Dedifferentiated amniotic fluid mesenchymal stem cell (primary cell): ENCODE measurements around the gene ACOXL.
"Not testable (repeated sequence)": the region's sequence is repeated elsewhere in the genome, so short reads cannot be mapped to it uniquely, and the experiment has no call there.

Experiments
- DNase-seq: peaks from one replicate; pipeline ENCODE4 v3.0.0-alpha.2; 2016; ENCODE audit errors: extremely low spot score

ACOXL gene

GRCh38 chr2:110927526-110927925 lies 195.2 kb downstream of the ACOXL start:
- no peak for DNase-seq

- no peak for DNase-seq
Observed at GRCh38 chr2:110929528-110929927, 197.2 kb downstream of the ACOXL start.

GRCh38 chr2:110931648-110932047 lies 199.3 kb downstream of the ACOXL start:
- no peak for DNase-seq

GRCh38 chr2:110933420-110933819 lies 201.0 kb downstream of the ACOXL start:
- DNase-seq, result no peak

- no peak for DNase-seq
Observed at GRCh38 chr2:110934948-110935347, 202.6 kb downstream of the ACOXL start.

GRCh38 chr2:110940376-110940910 lies 208.1 kb downstream of the ACOXL start:
- no peak for DNase-seq

- no peak for DNase-seq
Observed at GRCh38 chr2:110941226-110941625, 208.9 kb downstream of the ACOXL start.

GRCh38 chr2:110943070-110943634 lies 210.8 kb downstream of the ACOXL start:
- no peak for DNase-seq

GRCh38 chr2:110946902-110947301 lies 214.5 kb downstream of the ACOXL start:
- no peak for DNase-seq

- DNase-seq, result no peak
Observed at GRCh38 chr2:110948027-110948674, 215.8 kb downstream of the ACOXL start.

GRCh38 chr2:110950281-110950680 lies 217.9 kb downstream of the ACOXL start:
- DNase-seq, result no peak

- DNase-seq, result no peak
Observed at GRCh38 chr2:110955045-110955444, 222.7 kb downstream of the ACOXL start.

- DNase-seq, result no peak
Observed at GRCh38 chr2:110955556-110955955, 223.2 kb downstream of the ACOXL start.

- no peak for DNase-seq
Observed at GRCh38 chr2:110957293-110957692, 224.9 kb downstream of the ACOXL start.

GRCh38 chr2:110958346-110959119 lies 226.2 kb downstream of the ACOXL start:
- no peak for DNase-seq

- DNase-seq, result no peak
Observed at GRCh38 chr2:110959198-110959597, 226.8 kb downstream of the ACOXL start.

- no peak for DNase-seq
Observed at GRCh38 chr2:110960281-110960680, 227.9 kb downstream of the ACOXL start.

GRCh38 chr2:110960954-110961353 lies 228.6 kb downstream of the ACOXL start:
- DNase-seq, result no peak

GRCh38 chr2:110961643-110962042 lies 229.3 kb downstream of the ACOXL start:
- DNase-seq, result not testable (repeated sequence)

GRCh38 chr2:110969696-110970095 lies 237.3 kb downstream of the ACOXL start:
- no peak for DNase-seq

- DNase-seq, result no peak
Observed at GRCh38 chr2:110970201-110970600, 237.8 kb downstream of the ACOXL start.

- no peak for DNase-seq
Observed at GRCh38 chr2:110971811-110972210, 239.4 kb downstream of the ACOXL start.

GRCh38 chr2:110973262-110973661 lies 240.9 kb downstream of the ACOXL start:
- DNase-seq, result no peak
